ENCODE data around the gene VSIG2. TPM values are rescaled to one million over a fixed set of nuclear protein-coding genes. Genes with fewer than 3 reads are reported as not detected.

The VSIG2 gene
- total RNA-seq, 1 donor from 2014 or later = 2.6 TPM

DNA sequence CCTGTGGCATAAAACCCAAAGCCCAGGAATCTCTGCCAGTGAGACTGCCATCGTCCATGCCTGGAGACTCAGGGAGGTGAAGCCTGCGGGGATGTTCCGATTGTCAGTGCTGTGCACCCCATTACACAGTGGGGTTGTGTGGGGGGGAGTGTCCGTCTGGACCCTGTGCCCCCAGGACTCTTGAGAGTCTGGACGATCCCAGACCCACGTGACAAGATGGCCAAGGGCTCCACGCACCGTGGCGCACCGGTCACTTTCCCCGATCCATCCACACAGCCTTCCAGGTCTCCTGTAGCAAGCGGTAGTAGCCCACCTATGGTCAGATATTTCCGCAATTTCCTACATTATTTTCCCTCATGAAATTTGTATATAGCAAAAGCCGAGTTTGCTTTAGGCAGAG lies 33.3 kb downstream of the VSIG2 start:
- H3K27me3 Mint-ChIP-seq = peaks cover 75% of the 10 kb centered on the region
- peak overlapping the region; percentile 64 for H3K4me3 Mint-ChIP-seq (ENCODE audit: low read depth)
- H3K9me3 Mint-ChIP-seq (ENCODE audit: low read depth) = no peaks in the 10 kb centered on the region
- H3K4me1 Mint-ChIP-seq (ENCODE audit: low read depth) = peaks cover 11% of the 10 kb centered on the region
- H3K27ac Mint-ChIP-seq = no peak overlapping the region
- H3K36me3 Mint-ChIP-seq (ENCODE audit: insufficient read depth) = no peaks in the 10 kb centered on the region
- DNase-seq (ENCODE audit: low spot score, unreplicated experiment) = no peak
- TF ChIP-seq CTCF (IDR thresholded peaks at IDR 0.05; ENCODE audit: unreplicated experiment) = no peak

GRCh38 chr11:124717786-124718651 lies 34.0 kb downstream of the VSIG2 start:
- no peaks in the 10 kb centered on the region for H3K36me3 Mint-ChIP-seq (ENCODE audit: insufficient read depth)
- peaks cover 11% of the 10 kb centered on the region for H3K4me1 Mint-ChIP-seq (ENCODE audit: low read depth)
- H3K4me3 Mint-ChIP-seq (ENCODE audit: low read depth) = peak overlapping the region; percentile 70
- DNase-seq (ENCODE audit: low spot score, unreplicated experiment) = no peak
- H3K9me3 Mint-ChIP-seq (ENCODE audit: low read depth) = no peaks in the 10 kb centered on the region
- H3K27ac Mint-ChIP-seq = peak overlapping the region; percentile 39
- peaks cover 69% of the 10 kb centered on the region for H3K27me3 Mint-ChIP-seq
- no peak for TF ChIP-seq CTCF (IDR thresholded peaks at IDR 0.05; ENCODE audit: unreplicated experiment)

- Mint-ChIP-seq H3K27ac (no peak overlapping the region), H3K9me3 (ENCODE audit: low read depth) (no peaks in the 10 kb centered on the region), H3K4me3 (ENCODE audit: low read depth) (peak overlapping the region; percentile 70), H3K36me3 (ENCODE audit: insufficient read depth) (no peaks in the 10 kb centered on the region), H3K4me1 (ENCODE audit: low read depth) (peaks cover 7% of the 10 kb centered on the region), H3K27me3 (peaks cover 63% of the 10 kb centered on the region)
- no peak for TF ChIP-seq CTCF (IDR thresholded peaks at IDR 0.05; ENCODE audit: unreplicated experiment)
- DNase-seq (ENCODE audit: low spot score, unreplicated experiment) = no peak
Observed at GRCh38 chr11:124717421-124717785, 34.7 kb downstream of the VSIG2 start.

DNA sequence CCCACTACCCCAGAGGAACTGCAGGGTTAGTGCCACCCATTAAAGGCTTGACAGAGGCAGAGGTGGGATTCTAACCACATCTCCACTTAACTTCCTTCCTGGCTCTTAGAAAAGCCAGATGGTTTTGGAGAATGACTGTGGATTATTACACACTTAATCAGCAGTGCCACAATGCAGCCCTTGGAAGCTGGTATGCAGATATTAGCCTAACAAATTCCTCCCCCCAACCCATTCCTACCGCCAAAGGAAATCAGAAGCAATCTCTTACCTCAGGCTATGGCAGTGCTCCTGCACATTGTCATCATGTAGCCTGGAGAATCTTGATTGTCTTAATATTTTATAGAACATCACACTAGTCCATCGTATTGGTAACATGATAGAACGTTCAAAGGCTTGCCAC lies 35.5 kb downstream of the VSIG2 start:
- Mint-ChIP-seq H3K27me3 (peaks cover 55% of the 10 kb centered on the region), H3K27ac (no peak overlapping the region), H3K4me3 (ENCODE audit: low read depth) (no peak overlapping the region), H3K36me3 (ENCODE audit: insufficient read depth) (no peaks in the 10 kb centered on the region), H3K4me1 (ENCODE audit: low read depth) (peaks cover 7% of the 10 kb centered on the region), H3K9me3 (ENCODE audit: low read depth) (no peaks in the 10 kb centered on the region)
- no peak for TF ChIP-seq CTCF (IDR thresholded peaks at IDR 0.05; ENCODE audit: unreplicated experiment)
- no peak for DNase-seq (ENCODE audit: low spot score, unreplicated experiment)

DNA sequence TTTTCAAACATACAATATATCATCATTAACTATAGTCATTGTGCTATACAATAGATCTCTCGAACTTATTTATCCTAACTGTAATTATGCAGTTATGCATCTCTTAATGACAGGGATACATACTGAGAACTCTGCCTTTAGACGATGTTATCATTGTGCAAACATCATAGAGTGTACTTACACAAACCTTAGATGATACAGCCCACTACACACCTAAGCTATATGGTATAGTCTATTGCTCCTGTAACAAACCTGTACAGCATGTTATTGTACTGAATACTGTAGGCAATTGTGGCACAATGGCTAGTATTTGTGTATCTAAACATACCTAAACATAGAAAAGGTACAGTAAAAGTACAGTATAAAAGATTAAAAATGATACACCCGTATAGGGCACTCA lies 39.7 kb downstream of the VSIG2 start:
- Mint-ChIP-seq H3K4me3 (ENCODE audit: low read depth) (no peak overlapping the region), H3K36me3 (ENCODE audit: insufficient read depth) (no peaks in the 10 kb centered on the region), H3K4me1 (ENCODE audit: low read depth) (no peaks in the 10 kb centered on the region), H3K27ac (no peak overlapping the region), H3K27me3 (peaks cover 19% of the 10 kb centered on the region), H3K9me3 (ENCODE audit: low read depth) (peaks cover 3% of the 10 kb centered on the region)
- TF ChIP-seq CTCF (IDR thresholded peaks at IDR 0.05; ENCODE audit: unreplicated experiment) = no peak
- DNase-seq (ENCODE audit: low spot score, unreplicated experiment) = no peak
